ENCODE measurements around the gene COL7A1. TPM values are rescaled to one million over a fixed set of nuclear protein-coding genes. Genes with fewer than 3 reads are reported as not detected.

COL7A1 gene
- total RNA-seq, 2 donors from 2014 or later: 3.2 to 5.5 TPM

DNA sequence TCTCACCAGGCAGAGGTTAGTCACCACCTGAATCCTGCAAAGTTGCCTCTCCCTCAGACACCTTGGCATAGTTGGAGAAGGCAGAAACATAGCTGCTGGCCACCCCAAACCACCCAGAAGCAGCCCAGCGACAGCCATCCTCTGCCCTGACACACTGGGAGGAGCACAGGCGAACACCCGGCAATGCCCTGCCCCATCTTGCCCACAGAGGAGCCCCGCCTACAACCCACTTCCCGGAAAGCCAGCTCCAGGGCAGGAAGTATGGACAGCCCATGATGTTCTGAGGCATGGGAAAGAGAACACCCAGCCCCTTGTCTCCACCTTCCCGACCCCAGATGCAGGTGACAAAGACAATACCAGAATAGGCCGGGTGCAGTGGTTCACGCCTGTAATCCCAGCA, 78.6 kb downstream of the COL7A1 start:
- H3K27ac Mint-ChIP-seq: no peak overlapping the region
- no peaks in the 10 kb centered on the region for H3K9me3 Mint-ChIP-seq
- DNase-seq (ENCODE audit: low spot score in 2 of 2): no peak
- peaks cover 0 to under 1% of the 10 kb centered on the region in 2 donors for H3K36me3 Mint-ChIP-seq
- peak in 1 of 2 donors; percentile 35 for ATAC-seq

DNA sequence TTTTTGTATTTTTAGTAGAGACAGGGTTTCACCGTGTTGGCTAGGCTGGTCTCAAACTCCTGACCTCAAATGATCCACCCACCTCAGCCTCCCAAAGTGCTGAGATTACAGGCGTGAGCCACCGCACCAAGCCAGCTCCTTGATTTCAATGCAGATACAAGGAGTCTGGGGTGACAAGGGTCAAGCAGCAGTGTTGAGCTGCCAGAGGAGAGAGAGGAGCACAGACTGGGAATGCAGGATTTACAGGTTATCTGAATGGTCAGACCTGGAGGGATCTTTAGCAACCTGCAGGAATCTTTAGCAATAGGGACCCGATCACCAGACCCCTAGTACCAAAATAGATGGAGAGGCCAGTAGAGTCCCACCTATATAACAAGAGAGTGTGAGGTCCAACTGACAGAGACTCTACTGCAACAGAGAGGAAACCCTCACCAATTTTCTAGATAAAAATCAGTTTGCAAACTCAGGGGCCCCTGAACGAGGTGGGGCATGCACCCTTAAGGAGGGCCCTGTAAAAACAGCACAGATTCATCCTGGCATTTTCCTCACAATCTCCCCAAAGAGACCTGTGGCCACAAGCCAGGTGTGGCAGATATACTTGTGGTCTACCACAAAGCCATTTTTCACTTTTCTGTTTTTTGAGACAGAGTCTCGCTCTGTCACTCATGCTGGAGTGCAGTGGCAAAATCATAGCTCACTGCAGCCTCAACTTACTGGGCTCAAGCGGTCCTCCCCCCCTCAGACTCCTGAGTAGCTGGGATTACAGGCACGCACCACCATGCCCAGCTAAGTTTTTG, 80.5 kb downstream of the COL7A1 start:
- Mint-ChIP-seq H3K9me3 (no peaks in the 10 kb centered on the region), H3K27ac (no peak overlapping the region), H3K36me3 (no peaks in the 10 kb centered on the region)
- DNase-seq (ENCODE audit: low spot score in 2 of 2) (no peak), ATAC-seq (peak; percentile 49 to 74)

Other genes with a start within 250 kb of the COL7A1 start
- gene FBXW12, start 223.1 kb downstream of the COL7A1 start, total RNA-seq: not detected
- 1 to 10 TPM; 3.0 to 7.3 TPM for gene PLXNB1, start 165.2 kb downstream of the COL7A1 start, total RNA-seq
- 10 to 100 TPM; 21.7 to 27.1 TPM for gene CCDC51, start 155.2 kb downstream of the COL7A1 start, total RNA-seq
- 100 to 1,000 TPM; 168 to 307 TPM for gene TMA7, start 155.1 kb downstream of the COL7A1 start, total RNA-seq
- gene ATRIP, start 148.6 kb downstream of the COL7A1 start, total RNA-seq: 10 to 100 TPM; 10.1 to 15.9 TPM
- gene SHISA5, start 91.2 kb downstream of the COL7A1 start, total RNA-seq: 10 to 100 TPM; 64.0 to 75.3 TPM
- 100 to 1,000 TPM in 1 of 2 donors, 1 to 10 TPM in 1; 6.3 to 139 TPM for gene PFKFB4, start 38.5 kb downstream of the COL7A1 start, total RNA-seq
- gene UCN2, start 31.5 kb downstream of the COL7A1 start, total RNA-seq: under 1 TPM in 1 of 2 donors, not detected in 1; 0.21 TPM
- 100 to 1,000 TPM; 257 to 269 TPM for gene UQCRC1, start 14.3 kb upstream of the COL7A1 start, total RNA-seq
- under 1 TPM in 1 of 2 donors, not detected in 1; 0.36 TPM for gene TMEM89, start 26.4 kb upstream of the COL7A1 start, total RNA-seq
- 100 to 1,000 TPM in 1 of 2 donors, 10 to 100 TPM in 1; 38.3 to 110 TPM for gene SLC26A6, start 40.1 kb upstream of the COL7A1 start, total RNA-seq
- 10 to 100 TPM; 12.6 to 13.1 TPM for gene CELSR3, start 67.6 kb upstream of the COL7A1 start, total RNA-seq
- gene NCKIPSD, start 90.6 kb upstream of the COL7A1 start, total RNA-seq: 10 to 100 TPM; 45.7 to 77.2 TPM
- gene IP6K2, start 121.9 kb upstream of the COL7A1 start, total RNA-seq: 10 to 100 TPM; 53.8 to 73.5 TPM